GM18868 (cell line): ENCODE results near the gene MYO3B.
A peak's percentile ranks its signal among the peaks of the same experiment; 100 is the strongest.
"Not testable (repeated sequence)": the region's sequence is repeated elsewhere in the genome, so short reads cannot be mapped to it uniquely, and the experiment has no call there.

ENCODE experiments used
- ATAC-seq: cut with Tn5 transposase; IDR thresholded peaks from one replicate; pipeline ENCODE4 v1.9.1; 2021; ENCODE audit warnings: mild to moderate bottlenecking, moderate library complexity; ENCODE audit not compliant: unreplicated experiment

MYO3B gene

GRCh38 chr2:170206805-170207407 is 29.0 kb downstream of the MYO3B start:
- no peak for ATAC-seq

GRCh38 chr2:170207901-170208300 is 30.0 kb downstream of the MYO3B start:
- ATAC-seq, result no peak

- ATAC-seq, result no peak
Measured at GRCh38 chr2:170208967-170209366, 31.0 kb downstream of the MYO3B start.

- peak; percentile 67 for ATAC-seq
Measured at GRCh38 chr2:170212625-170213280, 34.8 kb downstream of the MYO3B start.

GRCh38 chr2:170213281-170213625 is 35.3 kb downstream of the MYO3B start:
- not testable (repeated sequence) for ATAC-seq

GRCh38 chr2:170213651-170214050 is 35.7 kb downstream of the MYO3B start:
- no peak for ATAC-seq

- peak; percentile 72 for ATAC-seq
Measured at GRCh38 chr2:170214309-170214948, 36.5 kb downstream of the MYO3B start.

GRCh38 chr2:170215021-170215420 is 37.1 kb downstream of the MYO3B start:
- ATAC-seq, result no peak

- ATAC-seq, result no peak
Measured at GRCh38 chr2:170216428-170216827, 38.5 kb downstream of the MYO3B start.

GRCh38 chr2:170216981-170217380 is 39.0 kb downstream of the MYO3B start:
- no peak for ATAC-seq

GRCh38 chr2:170217778-170218251 is 39.9 kb downstream of the MYO3B start:
- ATAC-seq, result no peak

- ATAC-seq, result no peak
Measured at GRCh38 chr2:170218456-170218855, 40.5 kb downstream of the MYO3B start.

- ATAC-seq, result no peak
Measured at GRCh38 chr2:170218931-170219330, 41.0 kb downstream of the MYO3B start.

GRCh38 chr2:170221317-170222288 is 43.7 kb downstream of the MYO3B start:
- ATAC-seq, result peak; percentile 55

GRCh38 chr2:170222298-170222697 is 44.4 kb downstream of the MYO3B start:
- no peak for ATAC-seq

- ATAC-seq, result no peak
Measured at GRCh38 chr2:170222842-170223241, 44.9 kb downstream of the MYO3B start.

- ATAC-seq, result no peak
Measured at GRCh38 chr2:170224692-170225294, 46.8 kb downstream of the MYO3B start.

- no peak for ATAC-seq
Measured at GRCh38 chr2:170226216-170226615, 48.3 kb downstream of the MYO3B start.

- peak; percentile 73 for ATAC-seq
Measured at GRCh38 chr2:170227507-170227947, 49.6 kb downstream of the MYO3B start.

- ATAC-seq, result peak; percentile 21
Measured at GRCh38 chr2:170227951-170228350, 50.0 kb downstream of the MYO3B start.

GRCh38 chr2:170228429-170228828 is 50.5 kb downstream of the MYO3B start:
- ATAC-seq, result no peak
